GM18520 (cell line): ENCODE data around the gene CEP104.

Source experiments
- ATAC-seq: cut with Tn5 transposase; IDR thresholded peaks from one replicate; pipeline ENCODE4 v1.9.1; 2021; ENCODE audit not compliant: unreplicated experiment

The CEP104 gene

GRCh38 chr1:3779912-3780416 lies 77.0 kb downstream of the CEP104 start:
- no peak for ATAC-seq

DNA sequence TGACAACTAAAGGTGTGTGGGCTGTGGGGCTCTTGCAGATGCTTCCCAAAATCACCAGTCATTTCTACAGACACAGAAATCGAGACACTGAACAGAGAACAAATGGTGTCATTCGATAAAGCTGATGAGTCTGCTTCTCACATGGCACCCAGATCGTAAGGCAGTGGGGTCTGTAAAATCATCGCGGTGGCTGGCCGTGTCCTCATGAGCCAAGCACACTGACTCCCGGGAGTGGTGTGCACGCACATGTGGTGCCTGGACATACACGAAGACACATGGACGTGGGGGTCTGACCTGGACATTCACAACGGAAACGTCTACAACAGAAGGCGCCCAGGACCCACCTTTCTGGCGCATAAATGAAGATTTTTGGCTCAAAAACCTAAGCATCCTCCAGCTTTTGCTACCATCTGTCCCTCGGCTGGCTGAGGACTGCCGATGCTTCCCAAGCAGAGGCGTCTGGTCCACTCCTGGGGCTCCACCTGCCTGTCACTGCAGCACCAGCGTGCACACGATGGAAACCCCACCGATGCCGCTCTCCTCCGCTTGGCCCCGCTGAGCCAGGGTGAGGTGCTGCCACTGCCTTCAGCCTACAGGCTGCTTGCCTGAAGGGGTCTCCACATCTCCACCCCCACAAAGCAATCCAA lies 77.6 kb downstream of the CEP104 start:
- no peak for ATAC-seq

DNA sequence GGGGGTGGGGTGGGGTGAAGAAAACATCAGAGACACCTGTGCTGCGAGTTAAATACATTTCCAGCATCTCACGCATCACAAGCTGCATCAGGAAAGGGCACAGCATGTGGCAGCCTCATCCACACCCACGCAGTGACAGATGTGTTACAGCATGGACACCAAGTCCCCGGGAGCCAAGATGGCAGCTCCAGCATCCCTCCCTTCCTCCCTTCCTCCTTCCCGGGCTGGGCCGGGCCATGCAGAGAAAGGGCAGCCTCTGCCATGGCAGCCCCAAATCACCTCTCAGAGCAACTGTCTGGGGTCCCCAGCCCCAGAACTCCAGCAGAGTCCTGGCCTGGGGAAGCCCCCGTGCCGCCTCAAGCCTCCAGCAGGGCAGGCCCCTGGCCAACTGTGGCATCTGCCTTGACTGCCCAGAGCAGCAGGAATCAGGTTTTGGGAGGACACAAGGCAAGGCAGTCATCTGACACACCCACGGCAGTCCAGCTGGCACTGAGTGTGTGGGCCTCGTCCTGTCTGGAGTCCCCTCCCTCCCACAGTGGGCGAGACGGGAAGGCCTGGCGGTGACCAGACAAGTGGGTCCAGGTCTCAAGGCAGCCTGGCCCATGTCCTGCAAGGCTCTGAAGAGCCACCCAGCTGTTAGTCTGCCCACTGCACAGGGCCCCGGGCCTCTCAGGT lies 78.3 kb downstream of the CEP104 start:
- ATAC-seq = no peak

- ATAC-seq = no peak
Measured at GRCh38 chr1:3777647-3778589, 79.1 kb downstream of the CEP104 start.

- ATAC-seq = no peak
Measured at GRCh38 chr1:3777078-3777547, 79.9 kb downstream of the CEP104 start.

DNA sequence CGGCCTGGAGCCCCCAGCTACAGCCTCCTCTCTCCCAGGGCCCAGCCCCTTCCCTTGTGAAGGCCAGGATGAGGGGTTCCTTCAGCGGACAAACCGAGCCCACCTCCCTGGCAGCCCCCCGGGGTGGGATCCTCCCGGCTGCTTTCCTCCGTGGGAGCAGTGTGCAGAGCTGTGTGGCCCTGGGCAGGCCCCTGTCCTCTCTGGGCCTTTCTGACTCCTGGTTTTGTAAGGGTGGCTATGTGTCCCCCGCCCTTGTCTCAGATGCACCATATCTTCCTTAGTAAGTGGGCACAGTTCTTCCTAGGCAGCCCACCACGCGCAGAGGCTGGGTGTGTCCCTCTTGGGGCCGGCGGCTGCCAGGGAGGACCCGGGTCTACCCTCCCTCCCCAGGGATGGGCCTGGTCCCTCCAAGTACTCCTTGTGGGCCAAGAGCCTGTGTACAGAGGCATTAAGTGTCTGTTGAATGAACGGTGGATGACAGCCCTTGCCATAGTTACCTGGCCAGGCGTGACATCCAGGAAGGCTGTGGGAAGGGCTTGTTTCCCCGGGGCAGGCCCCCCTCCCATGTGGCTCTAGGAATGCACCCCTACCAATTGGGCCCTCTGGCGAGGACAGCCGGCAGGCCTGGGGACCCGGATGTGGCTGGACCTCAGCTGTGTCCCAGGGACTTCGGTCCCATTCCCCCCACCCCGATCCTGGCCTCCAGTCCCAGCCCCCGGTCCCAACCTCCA lies 80.6 kb downstream of the CEP104 start:
- ATAC-seq = no peak

DNA sequence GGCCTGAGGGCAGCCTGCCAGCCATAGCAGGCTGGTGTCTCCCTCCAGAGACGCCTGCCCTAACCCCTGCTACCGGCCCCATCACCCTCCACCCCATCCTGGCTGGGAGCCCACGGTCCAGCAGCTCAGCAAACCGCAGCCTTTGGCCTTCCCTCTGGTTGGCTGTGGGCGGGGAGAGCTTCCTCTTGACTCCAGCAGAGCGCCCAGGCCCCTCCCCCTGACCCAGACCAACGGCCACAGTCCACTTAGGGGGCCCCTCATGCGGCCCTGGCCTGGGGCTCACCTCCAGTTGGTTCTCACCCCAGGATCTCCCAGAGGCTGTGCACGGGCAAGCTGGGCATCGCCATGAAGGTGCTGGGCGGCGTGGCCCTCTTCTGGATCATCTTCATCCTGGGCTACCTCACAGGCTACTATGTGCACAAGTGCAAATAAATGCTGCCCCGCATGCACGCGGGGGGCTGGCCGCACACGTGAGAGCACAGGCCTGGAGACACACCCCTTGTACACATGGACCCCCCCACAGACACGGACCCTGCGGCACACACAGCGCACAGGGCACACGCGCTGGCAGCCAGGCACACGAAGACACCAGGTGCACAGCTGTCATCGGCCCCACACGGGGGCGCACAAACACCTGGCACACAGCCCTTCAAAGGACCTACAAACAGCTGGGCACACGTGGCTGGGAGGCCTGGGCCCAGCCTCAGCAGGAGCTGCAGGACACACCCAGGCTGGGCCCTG lies 81.4 kb downstream of the CEP104 start:
- ATAC-seq = no peak

DNA sequence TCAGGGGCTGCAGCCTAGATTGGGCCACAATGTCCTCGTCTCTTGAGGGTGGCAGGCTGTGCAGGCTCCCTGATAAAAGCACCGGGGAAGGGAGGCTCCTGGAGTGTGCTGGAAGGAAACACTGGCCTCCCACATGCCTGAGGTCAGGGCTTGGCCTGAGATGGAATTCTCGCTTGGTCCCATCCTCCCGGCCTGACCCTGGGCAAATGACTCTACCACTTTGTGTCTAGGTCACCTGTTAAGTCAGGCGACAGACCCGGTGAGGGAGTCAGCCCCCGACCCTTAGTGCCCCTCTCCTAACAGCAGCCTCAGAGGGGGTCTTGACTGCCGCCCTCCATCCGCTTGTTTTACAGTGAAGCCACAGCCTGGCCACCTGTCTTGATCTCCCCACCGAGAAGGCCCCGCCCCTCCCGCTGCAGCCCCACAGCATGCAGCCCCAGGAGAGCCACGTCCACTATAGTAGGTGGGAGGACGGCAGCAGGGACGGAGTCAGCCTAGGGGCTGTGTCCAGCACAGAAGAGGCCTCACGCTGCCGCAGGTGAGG lies 82.0 kb downstream of the CEP104 start:
- no peak for ATAC-seq

GRCh38 chr1:3774276-3774945 lies 82.6 kb downstream of the CEP104 start:
- no peak for ATAC-seq

DNA sequence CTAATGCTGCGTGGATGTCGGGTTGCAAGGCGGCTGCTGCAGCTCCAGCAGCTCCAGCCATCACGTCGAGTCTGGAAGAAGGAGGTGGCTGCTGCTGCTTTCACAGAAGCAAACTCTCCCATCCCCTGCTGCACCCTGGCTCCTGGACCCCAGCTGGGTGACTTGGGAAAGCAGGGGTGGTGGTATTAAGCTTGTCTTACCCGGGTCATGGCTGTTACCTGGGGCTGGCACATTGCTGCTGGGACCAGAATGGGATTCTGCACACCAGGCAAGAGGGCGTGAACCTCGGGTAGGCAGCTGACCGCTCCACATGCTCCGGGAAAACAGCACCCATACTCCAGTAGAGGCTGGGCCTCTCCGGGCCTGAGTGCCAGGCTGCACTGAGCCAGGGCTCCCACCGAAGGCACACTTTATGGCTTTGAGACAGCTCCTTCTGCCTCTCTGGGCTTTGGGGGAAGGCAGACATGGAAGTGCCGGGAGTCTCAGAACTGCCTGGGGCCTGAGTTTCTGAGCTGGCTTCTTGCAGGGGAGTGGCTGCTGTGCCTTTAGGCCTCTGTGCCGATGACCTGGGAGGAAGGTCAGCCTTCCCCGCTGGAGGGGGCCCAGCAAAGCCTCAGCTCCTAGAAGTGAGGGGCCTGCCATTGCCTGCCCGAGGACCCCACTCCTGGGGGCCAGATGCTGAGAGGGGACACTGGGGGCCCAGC lies 83.3 kb downstream of the CEP104 start:
- ATAC-seq = no peak

DNA sequence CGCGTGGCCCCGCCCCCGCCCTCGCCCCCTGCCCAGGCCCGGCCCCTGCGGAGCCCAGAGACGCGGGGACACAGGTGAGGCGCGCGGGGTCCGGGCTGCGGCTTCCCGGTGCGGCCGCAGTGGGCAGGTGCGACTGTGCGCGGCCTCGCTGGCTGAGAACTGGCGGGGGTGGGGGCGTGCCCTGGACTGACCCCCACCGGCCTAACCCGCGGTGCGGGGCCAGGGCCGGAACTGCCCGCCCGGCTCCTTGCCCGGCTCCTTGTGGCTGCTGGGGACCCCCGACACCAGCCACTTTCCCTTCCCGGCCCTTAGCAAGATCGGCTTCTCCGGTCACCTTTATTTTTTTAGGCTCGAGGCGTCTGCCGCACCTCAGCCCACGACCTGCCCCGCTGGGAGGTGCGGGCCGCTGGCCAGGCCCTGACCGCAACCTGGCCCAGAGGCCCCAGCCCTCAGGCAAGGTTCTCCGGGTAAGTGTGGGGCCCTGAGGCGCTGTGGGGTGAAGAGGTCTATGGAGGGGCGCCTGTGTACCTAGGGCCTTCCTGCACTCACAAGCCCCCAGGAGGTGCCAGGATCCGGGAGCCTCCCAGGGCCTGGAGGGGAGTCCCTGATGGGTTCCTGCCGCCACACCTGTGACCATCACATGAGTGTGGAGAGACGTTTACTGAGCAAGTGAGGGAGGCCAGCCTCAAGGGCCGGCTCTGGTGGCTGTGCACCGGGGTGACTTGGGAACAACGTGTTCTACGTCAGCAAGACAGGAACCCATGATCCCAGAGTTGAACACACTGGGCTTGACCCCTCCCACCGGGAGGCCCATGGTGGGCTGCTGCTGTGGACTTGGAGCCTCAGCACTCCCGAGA lies 84.1 kb downstream of the CEP104 start, which contains the start of gene SMIM1:
SMIM1 (plus strand) TSS at position 35 of the 857 bp plus-strand sequence. CDS start 2,625 bp downstream, outside the sequence.
- ATAC-seq = no peak

DNA sequence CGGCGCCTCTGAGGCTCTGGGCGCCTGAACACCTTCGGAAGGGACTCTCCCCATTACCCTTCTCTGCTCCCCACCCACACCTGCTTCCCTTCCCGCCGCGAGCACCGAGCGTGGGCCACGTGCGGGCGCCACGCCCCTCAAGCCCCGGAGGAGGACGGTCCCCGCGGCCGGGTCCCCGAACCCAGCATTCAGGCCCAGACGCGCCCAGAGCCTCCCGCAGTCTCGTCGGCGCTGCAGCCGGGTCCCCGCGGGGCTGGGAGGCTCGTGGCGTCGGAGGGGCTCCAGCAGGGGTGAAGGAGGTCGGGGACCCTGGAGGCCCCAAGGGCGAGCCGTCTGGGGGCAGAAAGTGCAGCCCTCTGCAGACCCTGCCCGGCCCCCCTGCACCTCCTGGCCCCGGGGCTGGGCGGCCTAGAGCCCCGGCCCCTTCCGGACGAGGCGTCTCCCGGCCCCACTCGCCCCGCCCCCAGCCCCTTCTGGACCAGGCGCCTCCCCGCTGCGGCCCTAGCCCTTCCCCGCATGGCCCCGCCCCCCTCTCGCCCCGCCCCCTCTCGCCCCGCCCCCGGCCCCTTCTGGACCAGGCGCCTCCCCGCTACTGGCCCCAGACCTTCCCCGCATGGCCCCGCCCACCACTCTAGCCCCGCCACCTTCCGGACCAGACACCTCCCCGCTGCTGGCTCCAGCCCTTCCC lies 84.8 kb downstream of the CEP104 start:
- no peak for ATAC-seq

DNA sequence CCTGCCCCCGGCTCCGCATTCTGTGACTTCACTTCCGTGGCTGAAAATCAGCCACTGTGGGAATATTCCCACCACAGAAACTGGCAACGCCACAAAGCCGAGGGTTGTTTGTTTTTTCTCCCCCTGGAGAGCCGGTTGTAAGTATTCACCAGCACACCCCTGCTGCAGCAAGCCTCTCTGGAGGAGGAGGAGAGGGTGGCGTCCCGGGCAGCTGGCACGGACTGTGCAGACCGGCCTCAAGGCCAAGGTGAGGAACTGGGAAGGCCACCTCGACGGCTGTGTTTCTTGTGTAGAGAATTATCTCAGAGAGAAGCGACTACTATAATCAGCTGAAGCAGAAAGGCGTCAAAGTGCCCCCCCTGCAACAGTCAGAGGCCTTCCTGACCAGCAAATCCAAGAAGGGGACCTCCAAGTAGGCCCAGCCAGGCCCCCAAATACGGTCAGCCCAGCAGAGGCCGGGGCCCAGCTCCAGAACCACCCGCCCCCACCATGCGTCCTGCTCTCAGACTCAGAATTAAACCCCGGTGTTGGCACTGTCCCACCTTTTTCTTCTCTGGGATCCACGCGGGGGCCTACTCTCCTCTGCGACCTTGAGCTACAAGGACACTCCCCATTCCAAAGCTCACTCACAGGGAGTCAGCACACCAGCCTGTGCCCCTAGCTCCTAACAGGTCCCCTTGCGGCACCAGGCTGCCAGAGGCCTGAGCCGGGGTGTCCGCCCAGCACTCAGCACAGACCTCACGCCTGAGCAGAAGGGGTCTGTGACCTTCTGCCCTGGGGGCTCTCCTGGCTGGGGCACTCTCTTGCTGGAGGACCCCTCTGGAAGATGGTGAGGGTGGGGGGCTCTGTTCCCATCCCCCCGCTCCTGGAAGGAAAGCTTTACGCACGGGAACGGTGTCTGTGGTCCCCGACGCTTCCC lies 85.6 kb downstream of the CEP104 start:
- no peak for ATAC-seq

- no peak for ATAC-seq
Measured at GRCh38 chr1:3770047-3770765, 86.8 kb downstream of the CEP104 start.

GRCh38 chr1:3768811-3769390 lies 88.1 kb downstream of the CEP104 start:
- ATAC-seq = no peak
